Breast epithelium (tissue), 4 donors: Measurements from ENCODE around the gene PHKB. TPM values are rescaled to one million over a fixed set of nuclear protein-coding genes. Genes with fewer than 3 reads are reported as not detected.

Experiments used
- DNase-seq, 2 donors: peaks; one replicate each; pipeline ENCODE4 v3.0.0-alpha.2; 2019; ENCODE audit warnings: low spot score in 2 of 2
- H3K27ac ChIP-seq, 2 donors: fragments of 200-600 bp; sonication (generic) in 1 of 2; one replicate each; pipeline ENCODE4 v1.5.1; 2016 to 2019; ENCODE audit warnings: mild to moderate bottlenecking in 1 of 2
- H3K27me3 ChIP-seq, 2 donors: fragments of 200-600 bp; sonication (generic) in 1 of 2; one replicate each; pipeline versions ENCODE4 v1.5.1 to v1.6.0; 2017 to 2019; ENCODE audit warnings: control low read depth in 1 of 2, mild to moderate bottlenecking in 1 of 2
- H3K36me3 ChIP-seq: fragments of 200-600 bp; one replicate; pipeline ENCODE4 v1.5.1; 2019
- H3K4me1 ChIP-seq, 2 donors: fragments of 200-600 bp; sonication (generic); one replicate each; pipeline ENCODE4 v1.5.1; 2016 to 2019; ENCODE audit warnings: control low read depth in 1 of 2
- H3K4me3 ChIP-seq, 3 donors: fragments of 200-600 bp; sonication (generic); 1 replicate in 2 of 3; 2 replicates in 1 of 3; pipeline ENCODE4 v1.5.1; 2016 to 2019; ENCODE audit warnings: mild to moderate bottlenecking in 3 of 3, moderate library complexity in 2 of 3
- H3K9me3 ChIP-seq, 2 donors: fragments of 200-600 bp; sonication (generic) in 1 of 2; one replicate each; pipeline ENCODE4 v1.5.1; 2016 to 2019; ENCODE audit warnings: control low read depth in 1 of 2
- POLR2A ChIP-seq: fragments of 450-650 bp; IDR thresholded peaks from one replicate; pipeline ENCODE4 v1.6.1; 2016; ENCODE audit warnings: antibody characterized with exemption, mild to moderate bottlenecking, moderate library complexity
- POLR2AphosphoS5 ChIP-seq, 3 donors: sonication (generic); formaldehyde crosslinking; IDR thresholded peaks; one replicate each; pipeline ENCODE4 v1.6.1; 2017; ENCODE audit warnings: antibody characterized with exemption in 3 of 3
- intact Hi-C: fragments of 100-400 bp; cut with DNase I; formaldehyde crosslinking; loops from one replicate; pipeline ENCODE4 v1.15.1; 2023; ENCODE audit warnings: low total_unique reads
- total RNA-seq, 3 donors: library from RNA; depleted of rRNA; stranded (reverse); fragments of >200 nt; gene quantifications; one replicate each; pipeline ENCODE4 v1.1.0, GENCODE V29; 2016
- TF ChIP-seq, protein P1 (sequence below), 3 donors: fragments of 450-650 bp; IDR thresholded peaks; one replicate each; pipeline ENCODE4 v1.5.1; 2016 to 2017; ENCODE audit warnings: antibody characterized with exemption in 3 of 3, mild to moderate bottlenecking in 3 of 3, moderate library complexity in 3 of 3

PHKB gene
- total RNA-seq, 3 donors from 2014 or later: 77.9 to 111 (median 78.3) TPM

DNA sequence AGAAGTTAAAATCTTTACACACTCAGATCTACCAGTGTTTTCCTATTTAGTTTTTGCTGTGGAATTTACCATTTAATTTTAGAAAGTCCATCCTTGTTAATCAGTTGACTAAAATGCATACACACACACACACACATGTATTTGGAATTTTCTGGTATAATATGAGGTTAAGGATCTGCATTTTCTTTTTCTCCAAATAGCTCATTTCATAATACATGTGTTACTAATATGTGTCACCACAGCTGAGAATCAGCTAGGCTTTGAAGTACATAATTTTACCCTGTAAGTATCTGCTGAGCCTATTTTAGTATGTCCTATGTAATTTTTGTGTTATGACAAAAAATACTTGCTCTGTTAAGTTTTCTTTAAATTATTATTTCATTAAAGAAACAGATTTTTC, 143.2 kb downstream of the PHKB start:
- Histone ChIP-seq H3K4me3 (no peak overlapping the region), H3K36me3 (no peaks in the 10 kb centered on the region), H3K9me3 (no peaks in the 10 kb centered on the region), H3K27me3 (no peaks in the 10 kb centered on the region), H3K4me1 (no peaks in the 10 kb centered on the region), H3K27ac (no peak overlapping the region)
- no peak for DNase-seq
- TF ChIP-seq POLR2AphosphoS5 (IDR thresholded peaks at IDR 0.05) (no peak), POLR2A (no peak)
- TF ChIP-seq, protein P1, sequence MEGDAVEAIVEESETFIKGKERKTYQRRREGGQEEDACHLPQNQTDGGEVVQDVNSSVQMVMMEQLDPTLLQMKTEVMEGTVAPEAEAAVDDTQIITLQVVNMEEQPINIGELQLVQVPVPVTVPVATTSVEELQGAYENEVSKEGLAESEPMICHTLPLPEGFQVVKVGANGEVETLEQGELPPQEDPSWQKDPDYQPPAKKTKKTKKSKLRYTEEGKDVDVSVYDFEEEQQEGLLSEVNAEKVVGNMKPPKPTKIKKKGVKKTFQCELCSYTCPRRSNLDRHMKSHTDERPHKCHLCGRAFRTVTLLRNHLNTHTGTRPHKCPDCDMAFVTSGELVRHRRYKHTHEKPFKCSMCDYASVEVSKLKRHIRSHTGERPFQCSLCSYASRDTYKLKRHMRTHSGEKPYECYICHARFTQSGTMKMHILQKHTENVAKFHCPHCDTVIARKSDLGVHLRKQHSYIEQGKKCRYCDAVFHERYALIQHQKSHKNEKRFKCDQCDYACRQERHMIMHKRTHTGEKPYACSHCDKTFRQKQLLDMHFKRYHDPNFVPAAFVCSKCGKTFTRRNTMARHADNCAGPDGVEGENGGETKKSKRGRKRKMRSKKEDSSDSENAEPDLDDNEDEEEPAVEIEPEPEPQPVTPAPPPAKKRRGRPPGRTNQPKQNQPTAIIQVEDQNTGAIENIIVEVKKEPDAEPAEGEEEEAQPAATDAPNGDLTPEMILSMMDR (IDR thresholded peaks at IDR 0.05): no peak
- intact Hi-C loops: no loop called here

DNA sequence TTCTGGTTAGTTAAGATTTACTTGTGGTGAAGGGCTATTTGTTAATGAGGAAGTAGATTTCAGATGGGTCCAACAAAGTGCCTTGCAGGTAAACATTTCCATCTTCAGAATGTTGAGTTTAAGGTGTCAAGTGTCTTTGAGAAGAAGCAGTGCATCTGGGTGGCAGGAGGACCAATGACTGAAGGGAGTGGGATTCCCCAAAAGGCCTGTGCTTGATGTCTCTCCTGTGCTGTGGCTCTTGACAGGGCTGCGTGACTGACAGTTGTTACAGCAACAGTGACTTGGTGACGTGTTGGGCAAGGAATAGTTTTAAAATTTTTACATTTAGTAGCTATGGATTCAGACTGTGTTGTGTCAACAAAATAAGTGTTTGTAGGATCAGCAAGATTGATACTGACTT, 149.9 kb downstream of the PHKB start:
- H3K27ac ChIP-seq: no peak overlapping the region
- no peak for TF ChIP-seq POLR2A
- H3K36me3 ChIP-seq: no peaks in the 10 kb centered on the region
- intact Hi-C loops: no loop called here
- H3K4me3 ChIP-seq: no peak overlapping the region
- H3K27me3 ChIP-seq: no peaks in the 10 kb centered on the region
- no peaks in the 10 kb centered on the region for H3K9me3 ChIP-seq
- H3K4me1 ChIP-seq: no peaks in the 10 kb centered on the region
- DNase-seq: no peak

DNA sequence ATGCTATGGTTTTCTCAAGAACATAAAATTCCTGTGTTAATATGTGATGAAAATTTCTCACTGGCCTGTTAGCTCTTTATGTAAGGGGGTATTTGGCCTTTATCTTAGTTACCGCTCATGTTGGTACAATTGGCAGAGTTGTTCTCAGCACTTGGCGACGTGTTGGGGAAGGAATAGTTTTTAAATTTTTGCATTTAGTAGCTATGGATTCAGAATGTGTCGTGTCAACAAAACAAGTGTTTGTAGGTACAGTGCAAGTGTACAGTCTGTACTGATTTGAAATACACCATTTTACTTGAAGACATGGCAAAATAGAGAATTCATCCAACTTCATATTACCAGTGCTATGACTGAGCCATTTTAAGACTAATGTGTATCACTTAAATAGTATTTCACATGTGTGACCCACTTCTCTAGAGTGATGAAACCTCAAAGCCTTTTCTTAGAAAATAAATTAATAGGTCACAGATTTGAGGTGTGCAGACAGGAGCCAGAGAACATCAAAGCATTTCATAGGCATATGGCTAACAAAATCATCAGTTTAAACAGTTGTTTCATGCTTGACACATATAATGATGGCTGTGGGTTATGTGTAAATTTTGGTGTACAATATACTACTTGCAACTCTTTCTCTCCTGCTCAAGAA, 150.8 kb downstream of the PHKB start:
- no peak overlapping the region for H3K4me3 ChIP-seq

DNA sequence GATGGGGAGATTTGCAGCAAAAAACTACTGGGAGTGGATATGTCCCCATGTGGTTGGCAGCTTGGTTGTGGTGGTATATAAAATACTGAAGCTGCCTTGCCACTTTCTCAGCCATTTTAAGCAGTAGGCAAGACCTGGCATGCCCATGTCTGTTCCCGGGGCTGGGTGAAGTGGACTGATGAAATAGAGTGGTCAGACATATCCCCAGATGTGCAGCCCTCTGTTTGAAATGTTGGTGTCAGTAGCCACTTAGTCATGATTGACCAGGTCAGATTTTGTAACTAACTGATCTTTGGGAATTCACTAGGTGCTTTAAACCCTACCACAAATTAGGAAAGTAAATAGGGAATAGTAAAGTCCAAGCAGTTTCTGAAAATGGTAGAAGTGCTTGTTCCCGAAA, 151.6 kb downstream of the PHKB start:
- DNase-seq: no peak
- H3K27ac ChIP-seq: no peak overlapping the region
- H3K27me3 ChIP-seq: no peaks in the 10 kb centered on the region
- H3K4me1 ChIP-seq: no peaks in the 10 kb centered on the region
- H3K4me3 ChIP-seq: no peak overlapping the region
- H3K36me3 ChIP-seq: no peaks in the 10 kb centered on the region
- no peaks in the 10 kb centered on the region for H3K9me3 ChIP-seq
- intact Hi-C loops: no loop called here
- TF ChIP-seq POLR2AphosphoS5 (IDR thresholded peaks at IDR 0.05): no peak
- no peak for TF ChIP-seq POLR2A
- TF ChIP-seq, protein P1 (IDR thresholded peaks at IDR 0.05): no peak

More for the DNA sequence above, 150.8 kb downstream of the PHKB start:
- no peak for DNase-seq
- Histone ChIP-seq H3K9me3 (no peaks in the 10 kb centered on the region), H3K4me1 (no peaks in the 10 kb centered on the region), H3K27me3 (no peaks in the 10 kb centered on the region), H3K27ac (no peak overlapping the region), H3K36me3 (no peaks in the 10 kb centered on the region)
- intact Hi-C loops: no loop called here
- TF ChIP-seq, protein P1 (IDR thresholded peaks at IDR 0.05): no peak
- TF ChIP-seq POLR2A (no peak), POLR2AphosphoS5 (IDR thresholded peaks at IDR 0.05) (no peak)

DNA sequence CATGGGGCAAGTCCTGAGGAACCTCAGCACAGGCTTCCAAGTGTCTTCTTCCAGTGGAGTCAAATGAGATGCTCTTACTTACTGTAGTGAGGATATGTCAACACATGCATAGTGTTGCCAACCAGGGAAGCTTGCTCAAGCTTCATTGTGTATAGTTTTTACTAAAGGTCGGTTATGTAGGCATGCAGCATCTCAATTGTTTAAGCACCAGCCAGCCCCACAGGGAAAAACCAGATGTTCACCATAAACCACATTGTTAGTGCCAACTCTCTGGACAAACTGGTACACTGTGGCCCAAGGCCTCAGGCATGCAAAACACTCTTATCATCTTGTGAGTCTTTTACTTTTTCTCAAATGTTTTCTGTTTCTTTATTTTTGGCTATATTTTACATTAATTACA, 152.1 kb downstream of the PHKB start:
- TF ChIP-seq POLR2A (no peak), POLR2AphosphoS5 (IDR thresholded peaks at IDR 0.05) (no peak)
- TF ChIP-seq, protein P1 (IDR thresholded peaks at IDR 0.05): no peak
- Histone ChIP-seq H3K4me1 (no peaks in the 10 kb centered on the region), H3K9me3 (no peaks in the 10 kb centered on the region), H3K4me3 (no peak overlapping the region), H3K27ac (no peak overlapping the region), H3K27me3 (no peaks in the 10 kb centered on the region), H3K36me3 (no peaks in the 10 kb centered on the region)
- no peak for DNase-seq
- intact Hi-C loops: no loop called here
